ENCODE measurements around the gene FGD6.

GRCh38 chr12:95241761-95242506 lies 24.7 kb upstream of the FGD6 start:
- TF ChIP-seq CTCF (IDR thresholded peaks at IDR 0.05) (no peak), POLR2AphosphoS5 (IDR thresholded peaks at IDR 0.05) (no peak), EP300 (IDR thresholded peaks at IDR 0.05) (no peak)
